Measurements from ENCODE around the gene LRRC18.

Gene LRRC18

GRCh38 chr10:48939790-48940325 is at the start of gene LRRC18:
Gene LRRC18, minus strand, starts transcription at chr10:48939840. Its CDS starts 25,685 bp downstream, at chr10:48914155.
- no peak for DNase-seq

GRCh38 chr10:48985621-48986158 is 46.0 kb upstream of the LRRC18 start:
- DNase-seq: no peak

- DNase-seq: no peak
These were observed 44.2 kb upstream of the LRRC18 start for GRCh38 chr10:48983648-48984351.

- DNase-seq: no peak
These were observed 42.9 kb upstream of the LRRC18 start for GRCh38 chr10:48982584-48982983.

GRCh38 chr10:48981310-48981907 is 41.8 kb upstream of the LRRC18 start:
- DNase-seq: peak; percentile 21

- DNase-seq: no peak
These were observed 38.7 kb upstream of the LRRC18 start for GRCh38 chr10:48978318-48978717.

GRCh38 chr10:48976196-48976595 is 36.6 kb upstream of the LRRC18 start:
- no peak for DNase-seq

GRCh38 chr10:48974510-48975156 is 35.0 kb upstream of the LRRC18 start:
- DNase-seq: no peak

- DNase-seq: no peak
These were observed 33.4 kb upstream of the LRRC18 start for GRCh38 chr10:48973065-48973464.

GRCh38 chr10:48970654-48971053 is 31.0 kb upstream of the LRRC18 start:
- no peak for DNase-seq

GRCh38 chr10:48970046-48970445 is 30.4 kb upstream of the LRRC18 start:
- DNase-seq: no peak

GRCh38 chr10:48968036-48968435 is 28.4 kb upstream of the LRRC18 start:
- DNase-seq: no peak

GRCh38 chr10:48965460-48965859 is 25.8 kb upstream of the LRRC18 start:
- DNase-seq: no peak

- DNase-seq: no peak
These were observed 24.4 kb upstream of the LRRC18 start for GRCh38 chr10:48964038-48964437.

- DNase-seq: no peak
These were observed 19.1 kb upstream of the LRRC18 start for GRCh38 chr10:48958598-48959190.

GRCh38 chr10:48957361-48958151 is 17.9 kb upstream of the LRRC18 start:
- no peak for DNase-seq

GRCh38 chr10:48951707-48952106 is 12.1 kb upstream of the LRRC18 start:
- DNase-seq: no peak

- DNase-seq: no peak
These were observed 8.9 kb upstream of the LRRC18 start for GRCh38 chr10:48948470-48949037.

- no peak for DNase-seq
These were observed 8.2 kb upstream of the LRRC18 start for GRCh38 chr10:48947690-48948469.

GRCh38 chr10:48946891-48947500 is 7.4 kb upstream of the LRRC18 start:
- DNase-seq: no peak

- DNase-seq: no peak
These were observed 6.7 kb upstream of the LRRC18 start for GRCh38 chr10:48946332-48946731.

All from CD4-positive, alpha-beta T cell treated with Interleukin-17A for 1 hour (primary cell).